ENCODE results near the gene CLASRP.

Gene CLASRP

DNA sequence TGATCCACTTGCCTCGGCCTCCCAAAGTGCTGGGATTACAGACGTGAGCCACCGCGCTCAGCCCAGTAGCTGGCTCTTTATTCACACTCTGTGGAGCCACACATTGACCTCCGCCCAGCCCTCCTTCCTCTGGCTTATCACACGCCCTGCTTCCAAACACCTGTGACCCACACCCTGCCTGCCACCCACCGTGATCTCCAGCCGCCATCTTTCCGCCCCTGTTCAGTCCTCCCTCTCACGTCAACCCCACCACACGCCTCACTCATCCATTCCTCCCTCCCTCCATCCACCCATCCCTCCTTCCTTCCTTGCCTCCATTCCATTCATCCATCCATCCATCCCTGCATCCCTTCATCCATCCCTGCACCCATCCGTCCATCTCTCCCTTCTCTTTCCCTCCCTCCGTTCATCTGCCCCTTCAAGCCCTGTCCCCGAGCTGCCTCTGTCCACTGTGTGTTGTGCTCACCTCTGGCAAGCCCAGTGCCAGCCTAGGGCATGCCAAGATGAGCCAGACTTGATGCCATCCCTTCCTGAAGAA is 19.8 kb downstream of the CLASRP start:
- DNase-seq (ENCODE audit: low read depth, low spot score), result no peak

DNA sequence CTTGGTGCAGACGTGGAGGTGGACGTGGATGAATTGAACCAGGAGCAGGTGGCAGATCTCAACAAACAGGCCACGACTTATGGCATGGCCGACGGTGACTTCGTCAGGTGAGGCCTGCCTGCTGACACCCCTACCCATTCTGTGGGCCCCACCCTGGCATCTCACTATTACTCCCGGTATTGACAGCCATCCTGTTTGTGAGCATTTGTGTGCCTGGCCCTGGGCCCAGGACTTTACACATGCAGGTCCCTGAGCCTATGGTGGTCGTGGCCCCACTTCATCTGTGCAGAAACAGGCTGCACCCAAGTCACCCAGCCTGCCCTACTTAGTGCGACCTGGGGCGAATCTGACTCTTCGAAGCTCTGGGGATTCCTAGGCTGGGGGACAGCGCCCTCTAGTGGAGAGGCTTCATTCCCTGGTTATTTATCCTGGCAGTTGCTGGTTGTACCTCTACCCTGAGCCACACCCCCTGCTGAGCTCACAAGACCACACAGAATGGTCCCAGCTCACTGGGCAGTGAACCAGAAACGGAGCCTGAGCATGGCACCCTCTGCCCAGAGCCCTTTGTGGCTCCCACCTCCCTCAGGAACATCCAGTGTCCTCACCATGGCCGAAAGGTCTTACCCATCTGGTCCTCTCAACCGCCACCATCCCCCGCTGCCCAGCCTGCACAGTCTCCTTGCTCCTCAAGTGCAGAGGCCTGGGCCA is 20.6 kb downstream of the CLASRP start:
- H3K27ac ChIP-seq, result no peak overlapping the region
- DNase-seq (ENCODE audit: low read depth, low spot score), result no peak

More for the DNA sequence above, 19.8 kb downstream of the CLASRP start:
- no peak overlapping the region for H3K27ac ChIP-seq

GRCh38 chr19:45061965-45062364 is 23.1 kb downstream of the CLASRP start:
- no peak for DNase-seq (ENCODE audit: low read depth, low spot score)
- no peak overlapping the region for H3K27ac ChIP-seq

DNA sequence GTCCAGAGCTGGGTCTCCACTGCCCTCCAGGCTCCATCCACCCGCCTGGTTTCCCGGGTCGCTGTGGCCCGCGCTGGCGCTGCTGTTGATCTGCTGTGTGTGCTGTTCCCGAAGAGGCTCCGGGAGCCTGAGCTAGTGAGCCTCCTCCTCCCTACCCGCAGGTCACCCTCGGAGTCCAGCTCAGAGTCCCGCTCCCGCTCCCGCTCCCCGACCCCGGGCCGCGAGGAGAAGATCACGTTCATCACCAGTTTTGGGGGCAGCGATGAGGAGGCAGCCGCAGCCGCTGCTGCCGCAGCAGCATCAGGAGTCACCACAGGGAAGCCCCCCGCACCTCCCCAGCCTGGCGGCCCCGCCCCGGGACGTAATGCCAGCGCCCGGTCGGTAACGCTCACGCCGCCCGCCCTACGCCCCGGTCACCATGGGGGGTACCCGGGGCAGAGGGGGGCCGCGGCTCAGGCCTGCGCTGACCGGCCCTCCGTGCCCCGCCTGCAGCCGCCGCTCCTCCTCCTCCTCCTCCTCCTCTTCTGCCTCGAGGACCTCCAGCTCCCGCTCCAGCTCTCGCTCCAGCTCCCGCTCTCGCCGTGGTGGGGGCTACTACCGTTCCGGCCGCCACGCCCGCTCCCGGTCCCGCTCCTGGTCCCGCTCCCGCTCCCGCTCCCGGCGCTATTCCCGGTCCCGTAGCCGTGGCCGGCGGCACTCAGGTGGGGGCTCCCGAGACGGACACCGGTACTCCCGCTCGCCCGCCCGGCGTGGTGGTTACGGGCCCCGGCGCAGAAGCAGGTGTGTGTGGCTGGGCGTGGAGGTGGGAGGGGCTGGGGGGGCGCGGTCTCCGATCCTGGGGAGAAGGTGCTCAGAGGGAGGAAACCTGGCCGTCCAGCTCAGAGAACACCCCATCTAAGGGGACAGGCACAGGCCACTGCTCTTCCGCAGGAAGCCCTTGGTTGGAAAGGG is 25.3 kb downstream of the CLASRP start:
- no peak for DNase-seq (ENCODE audit: low read depth, low spot score)
- H3K27ac ChIP-seq, result no peak overlapping the region

DNA sequence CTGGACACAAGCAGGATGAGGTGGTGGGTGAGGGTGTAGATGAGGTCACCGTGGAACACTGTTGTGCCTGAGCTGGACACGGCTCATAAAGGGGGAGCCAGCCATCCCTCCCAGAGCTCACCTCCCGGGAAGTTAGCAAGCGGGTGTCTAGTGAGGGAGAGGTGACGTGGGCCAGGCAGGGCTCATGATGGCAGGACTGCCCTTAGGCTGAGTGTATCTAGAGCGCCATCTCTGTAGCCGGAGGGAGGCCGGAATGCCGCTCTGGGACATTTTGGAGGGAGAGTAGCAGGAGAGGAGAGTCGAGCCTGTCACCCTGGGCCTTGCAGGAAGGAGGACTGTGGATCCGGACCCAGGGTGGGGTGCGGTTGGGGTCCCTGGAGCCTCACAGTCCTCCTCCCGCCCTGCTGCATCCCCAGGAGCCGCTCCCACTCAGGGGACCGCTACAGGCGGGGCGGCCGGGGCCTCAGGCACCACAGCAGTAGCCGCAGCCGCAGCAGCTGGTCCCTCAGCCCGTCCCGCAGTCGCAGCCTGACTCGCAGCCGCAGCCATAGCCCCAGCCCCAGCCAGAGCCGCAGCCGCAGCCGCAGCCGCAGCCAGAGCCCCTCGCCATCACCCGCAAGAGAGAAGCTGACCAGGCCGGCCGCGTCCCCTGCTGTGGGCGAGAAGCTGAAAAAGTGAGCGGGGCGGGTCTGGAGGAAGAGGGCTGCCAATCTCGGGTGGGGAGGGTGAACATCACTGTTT is 28.2 kb downstream of the CLASRP start:
- no peak for DNase-seq (ENCODE audit: low read depth, low spot score)
- H3K27ac ChIP-seq, result no peak overlapping the region

DNA sequence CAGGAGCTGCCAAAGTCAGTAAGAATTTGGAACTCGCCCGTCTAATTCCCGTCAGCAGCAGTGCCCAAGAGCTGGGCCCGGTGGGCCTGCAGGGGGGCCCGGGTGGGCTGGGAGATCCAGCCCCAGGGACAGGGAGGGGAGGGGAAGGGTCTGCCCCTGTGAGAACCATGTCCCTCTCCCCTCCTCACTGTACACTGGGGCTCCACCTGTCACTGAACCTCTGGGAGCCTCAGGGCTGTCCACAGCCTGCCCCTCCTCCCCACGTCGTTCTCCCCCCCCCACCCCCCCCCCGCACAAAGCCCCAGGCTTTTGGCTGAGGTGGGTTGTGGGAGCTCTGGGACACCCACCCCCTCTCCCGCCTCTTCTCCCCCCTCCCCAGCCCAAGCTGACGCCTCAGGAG is 29.2 kb downstream of the CLASRP start:
- H3K27ac ChIP-seq, result no peak overlapping the region
- no peak for DNase-seq (ENCODE audit: low read depth, low spot score)

- H3K27ac ChIP-seq, result no peak overlapping the region
- no peak for DNase-seq (ENCODE audit: low read depth, low spot score)
Observed at GRCh38 chr19:45069056-45069455, 30.2 kb downstream of the CLASRP start.

GRCh38 chr19:45070214-45070613 is 31.4 kb downstream of the CLASRP start:
- no peak overlapping the region for H3K27ac ChIP-seq
- DNase-seq (ENCODE audit: low read depth, low spot score), result no peak

DNA sequence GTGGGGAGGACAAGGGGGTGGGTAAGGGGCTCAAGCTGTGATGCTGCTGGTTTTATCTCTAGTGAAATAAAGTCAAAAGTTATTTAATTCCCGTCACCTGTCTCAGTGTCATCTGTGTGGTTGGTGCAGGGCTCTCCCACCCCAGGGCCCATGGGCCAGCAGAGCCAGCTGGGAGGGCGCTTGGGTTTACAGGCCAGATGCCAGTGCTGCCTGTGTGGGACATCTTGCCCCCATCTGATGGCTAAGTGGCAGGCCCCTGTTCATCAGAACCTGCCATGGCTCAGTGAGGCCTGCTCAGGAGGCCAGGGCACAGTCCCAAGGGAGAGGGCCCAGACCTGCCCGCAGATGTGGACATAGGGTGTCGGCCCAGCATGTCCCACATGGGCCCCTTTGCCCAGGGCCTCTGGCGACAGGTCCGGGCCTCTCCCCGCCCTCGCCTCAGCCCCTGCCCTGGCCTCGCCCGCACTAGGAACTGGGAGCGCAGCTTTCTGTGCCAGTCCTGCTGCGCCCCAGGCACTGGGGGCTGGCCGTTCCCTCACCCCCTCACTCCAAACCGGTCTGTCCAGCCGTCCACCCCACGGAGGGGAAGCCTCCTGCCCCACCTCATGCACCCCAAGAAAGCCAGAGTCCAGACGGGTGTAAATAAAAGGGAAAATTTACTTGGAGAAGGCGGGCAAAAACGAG is 32.2 kb downstream of the CLASRP start:
- no peak for DNase-seq (ENCODE audit: low read depth, low spot score)

DNA sequence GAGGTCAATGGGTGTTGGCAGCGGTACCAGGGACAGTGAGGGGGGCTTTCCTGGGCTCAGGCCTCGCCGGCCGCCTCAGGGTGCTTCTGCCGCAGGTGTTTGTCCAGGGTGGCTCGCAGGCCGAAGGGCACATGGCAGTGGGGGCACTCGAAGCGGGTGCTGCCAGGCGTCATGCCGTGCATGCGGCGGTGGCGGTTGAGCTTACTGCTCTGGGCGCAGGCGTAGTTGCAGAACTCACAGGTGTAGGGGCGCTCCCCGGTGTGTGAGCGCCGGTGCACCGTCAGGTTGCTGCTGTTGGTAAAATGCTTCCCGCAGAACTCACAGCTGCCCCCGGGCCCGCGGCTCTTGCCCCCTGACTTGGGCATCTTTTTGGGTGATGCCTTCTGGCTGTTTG is 32.7 kb downstream of the CLASRP start:
- no peak for DNase-seq (ENCODE audit: low read depth, low spot score)
- H3K27ac ChIP-seq, result no peak overlapping the region

More for the DNA sequence above, 32.2 kb downstream of the CLASRP start:
- no peak overlapping the region for H3K27ac ChIP-seq

DNA sequence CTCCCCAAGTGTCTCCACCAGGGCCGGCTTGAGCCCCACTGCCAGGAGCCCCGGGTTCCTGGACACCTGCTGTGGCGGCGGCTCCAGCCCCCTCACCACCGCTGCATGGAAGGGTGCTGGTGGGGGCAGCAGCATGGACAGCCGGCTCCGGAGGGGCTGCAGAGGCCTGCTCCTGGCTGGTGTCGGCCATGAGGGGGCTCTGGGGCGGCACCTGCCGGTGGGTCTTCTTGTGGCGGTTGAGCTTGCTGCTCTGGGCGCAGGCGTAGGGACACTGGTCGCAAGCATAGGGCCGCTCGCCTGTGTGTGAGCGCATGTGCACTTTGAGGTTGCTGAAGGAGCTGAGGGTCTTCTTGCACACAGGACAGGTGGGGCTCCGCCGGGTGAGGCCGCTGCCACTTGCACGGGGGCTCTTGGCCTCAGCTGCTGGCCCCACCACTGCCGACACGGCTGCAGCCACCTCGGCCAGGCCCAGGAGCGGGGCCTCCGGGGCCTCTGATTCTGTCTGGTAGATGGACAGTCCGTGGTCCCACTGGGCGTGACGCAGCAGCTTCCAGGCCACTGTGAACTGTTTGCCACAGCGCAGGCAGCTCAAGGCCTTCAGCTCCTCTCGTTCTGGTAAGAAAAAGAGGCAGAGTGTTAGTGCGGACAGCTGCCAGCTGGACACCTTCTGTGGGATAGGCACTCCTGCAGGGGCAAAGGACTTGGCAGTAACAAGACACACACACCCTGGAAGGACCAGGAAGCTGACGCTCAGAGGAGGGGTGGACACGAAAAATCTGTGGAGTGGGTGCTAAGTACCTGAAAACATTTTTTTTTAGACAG is 33.3 kb downstream of the CLASRP start:
- H3K27ac ChIP-seq, result no peak overlapping the region
- no peak for DNase-seq (ENCODE audit: low read depth, low spot score)

- H3K27ac ChIP-seq, result no peak overlapping the region
- DNase-seq (ENCODE audit: low read depth, low spot score), result no peak
Observed at GRCh38 chr19:45074744-45075300, 36.0 kb downstream of the CLASRP start.

GRCh38 chr19:45075301-45076028 is 36.6 kb downstream of the CLASRP start:
- peak overlapping the region; percentile 40 for H3K27ac ChIP-seq
- DNase-seq (ENCODE audit: low read depth, low spot score), result no peak

GRCh38 chr19:45076029-45076850 is 37.4 kb downstream of the CLASRP start, which contains the start of gene ZNF296:
TSS of gene ZNF296 (minus strand) at chr19:45076478. CDS start at chr19:45076373, 105 bp downstream.
- H3K27ac ChIP-seq, result peak within 1 kb of the TSS; percentile 40

GRCh38 chr19:45076851-45077730 is 38.2 kb downstream of the CLASRP start:
- peak overlapping the region; percentile 40 for H3K27ac ChIP-seq
- no peak for DNase-seq (ENCODE audit: low read depth, low spot score)

More at GRCh38 chr19:45076029-45076850, 37.4 kb downstream of the CLASRP start, which contains the start of gene ZNF296:
- DNase-seq (ENCODE audit: low read depth, low spot score), result no peak
